K562 (cell line): ENCODE data around the gene MGA. TPM values are rescaled to one million over a fixed set of nuclear protein-coding genes. Genes with fewer than 3 reads are reported as not detected.

Experiments used
- ARID2 ChIP-seq: fragments of 450-650 bp; IDR thresholded peaks from 2 replicates; pipeline ENCODE4 v1.6.1; 2017; ENCODE audit warnings: antibody characterized with exemption, mild to moderate bottlenecking
- BCL6 ChIP-seq: fragments of 250-450 bp; sonication (Bioruptor Pico); IDR thresholded peaks from 2 replicates; pipeline ENCODE4 v1.4.0; 2020
- CHD2 ChIP-seq: IDR thresholded peaks from 2 replicates; pipeline ENCODE4 v1.6.1; 2011; ENCODE audit warnings: low read depth, low read length
- EP400 ChIP-seq: fragments of 450-650 bp; IDR thresholded peaks from 2 replicates; pipeline ENCODE4 v1.6.1; 2017; ENCODE audit warnings: antibody characterized with exemption, mild to moderate bottlenecking, moderate library complexity
- GTF2E2 ChIP-seq: fragments of 200-800 bp; sonication (Bioruptor generic); IDR thresholded peaks from 2 replicates; pipeline ENCODE4 v1.6.1; 2016; ENCODE audit warnings: missing genetic modification characterization, missing compliant biosample characterization
- GTF3C2 ChIP-seq: IDR thresholded peaks from 3 replicates; pipeline ENCODE4 v1.6.1; 2011; ENCODE audit warnings: borderline replicate concordance, mild to moderate bottlenecking, moderate library complexity; ENCODE audit not compliant: insufficient read length; ENCODE audit errors: extremely low read depth
- HNRNPK ChIP-seq: fragments of 200-400 bp; formaldehyde crosslinking; IDR thresholded peaks from one replicate; pipeline ENCODE4 v1.6.1; 2018; ENCODE audit warnings: mild to moderate bottlenecking, low read depth, low read length; ENCODE audit not compliant: poor library complexity, severe bottlenecking
- JUNB ChIP-seq: fragments of 450-650 bp; formaldehyde crosslinking; conservative IDR thresholded peaks from 2 replicates; pipeline ENCODE4 v1.4.0; 2020; ENCODE audit warnings: mild to moderate bottlenecking
- LEF1 ChIP-seq: fragments of 450-650 bp; IDR thresholded peaks from 2 replicates; pipeline ENCODE4 v1.6.1; 2016; ENCODE audit warnings: mild to moderate bottlenecking
- MAFG ChIP-seq: fragments of 450-650 bp; conservative IDR thresholded peaks from 2 replicates; pipeline ENCODE4 v1.6.1; 2016; ENCODE audit warnings: missing genetic modification characterization, missing compliant biosample characterization
- MBD2 ChIP-seq: sonication (generic); IDR thresholded peaks from 2 replicates; pipeline ENCODE4 v1.6.1; 2016; ENCODE audit warnings: low read depth, borderline replicate concordance
- MECOM ChIP-seq: fragments of 250-450 bp; sonication (Bioruptor Pico); IDR thresholded peaks from 2 replicates; pipeline ENCODE4 v1.8.0; 2022; ENCODE audit warnings: inconsistent platforms
- MYBL2 ChIP-seq, 2 experiments: fragments of 450-650 bp in 1 of 2; sonication (generic) in 1 of 2; formaldehyde crosslinking in 1 of 2; IDR thresholded peaks; 2 replicates each; pipeline versions ENCODE4 v1.6.1 to v1.8.1; 2017 to 2022; ENCODE audit warnings: borderline replicate concordance in 1 of 2, inconsistent platforms in 1 of 2, low read depth in 1 of 2, mild to moderate bottlenecking in 1 of 2, missing genetic modification reagents in 1 of 2, moderate library complexity in 1 of 2
- NCOR1 ChIP-seq: fragments of 450-650 bp; IDR thresholded peaks from 2 replicates; pipeline ENCODE4 v1.6.1; 2016; ENCODE audit warnings: mild to moderate bottlenecking, moderate library complexity
- PYGO2 ChIP-seq: fragments of 450-650 bp; IDR thresholded peaks from 2 replicates; pipeline ENCODE4 v1.6.1; 2016; ENCODE audit warnings: mild to moderate bottlenecking, missing genetic modification characterization, moderate library complexity, missing compliant biosample characterization
- RBBP5 ChIP-seq: fragments of 200-600 bp; sonication (generic); IDR thresholded peaks from 2 replicates; pipeline ENCODE4 v1.6.1; 2012; ENCODE audit warnings: borderline replicate concordance, mild to moderate bottlenecking, low read length, control low read depth, inconsistent platforms; ENCODE audit not compliant: insufficient read depth, poor library complexity, severe bottlenecking
- RBFOX2 ChIP-seq: fragments of 200-400 bp; formaldehyde crosslinking; IDR thresholded peaks from 2 replicates; pipeline ENCODE4 v1.6.1; 2017; ENCODE audit warnings: low read depth, mild to moderate bottlenecking, low read length, moderate library complexity
- SOX6 ChIP-seq: fragments of 450-650 bp; IDR thresholded peaks from 2 replicates; pipeline ENCODE4 v1.6.1; 2014; ENCODE audit warnings: mild to moderate bottlenecking
- STAT5A ChIP-seq: IDR thresholded peaks from 2 replicates; pipeline ENCODE4 v1.6.1; 2012; ENCODE audit warnings: low read length, inconsistent platforms, borderline replicate concordance
- THRAP3 ChIP-seq: fragments of 450-650 bp; IDR thresholded peaks from 2 replicates; pipeline ENCODE4 v1.6.1; 2016; ENCODE audit warnings: mild to moderate bottlenecking, inconsistent platforms, borderline replicate concordance
- TRIM24 ChIP-seq, 2 experiments: fragments of 450-650 bp; IDR thresholded peaks; 2 replicates each; pipeline ENCODE4 v1.6.1; 2016
- TRIM28 ChIP-seq: fragments of 450-650 bp; IDR thresholded peaks from 2 replicates; pipeline ENCODE4 v1.6.1; 2017
- ZNF347 ChIP-seq: fragments of 450-650 bp; formaldehyde crosslinking; IDR thresholded peaks from 2 replicates; pipeline ENCODE4 v1.4.0; 2020; ENCODE audit warnings: low read depth, mild to moderate bottlenecking, moderate library complexity
- ZNF584 ChIP-seq: fragments of 200-800 bp; sonication (Bioruptor generic); IDR thresholded peaks from 2 replicates; pipeline ENCODE4 v1.6.1; 2016; ENCODE audit warnings: low read depth, mild to moderate bottlenecking, missing genetic modification characterization, missing compliant biosample characterization
- ZNF695 ChIP-seq: fragments of 450-650 bp; formaldehyde crosslinking; IDR thresholded peaks from 2 replicates; pipeline ENCODE4 v1.4.0; 2020; ENCODE audit warnings: mild to moderate bottlenecking, moderate library complexity
- polyA plus RNA-seq, 8 experiments: library from polyadenylated mRNA; depleted of rRNA in 4 of 8; stranded (reverse) in 5 of 8; unstranded in 3 of 8; fragments of >200 nt; fragmentation: Nextera tagmentation in 2 of 8; fragmentation: Illumina TruSeq in 1 of 8; extraction: Ambion mirVana in 2 of 8; extraction: Trizol in 1 of 8; gene quantifications; 2 replicates each; pipeline versions ENCODE4 v1.2.1 to v1.2.3, GENCODE V29; 2011 to 2014; ENCODE audit warnings: inconsistent platforms in 1 of 8, missing spikeins in 1 of 8
- total RNA-seq, 7 experiments: library from RNA; depleted of rRNA in 6 of 7; stranded (reverse); fragments of >200 nt in 6 of 7; fragmentation: Illumina TruSeq in 2 of 7; extraction: Trizol in 2 of 7; gene quantifications; 2 replicates each; pipeline versions ENCODE4 v1.2.1 to v1.2.3, GENCODE V29; 2011 to 2021; ENCODE audit warnings: low replicate concordance in 1 of 7
- TF ChIP-seq, protein P1 (sequence below): fragments of 450-650 bp; IDR thresholded peaks from 2 replicates; pipeline ENCODE4 v1.7.0; 2016; ENCODE audit warnings: borderline replicate concordance

MGA gene
- total and polyA plus RNA-seq, 9 of the 15 experiments (the other 6 are each of a cell fraction or from before 2014, with no cell fraction given): 4.7 to 56.1 (median 21.1) TPM

DNA sequence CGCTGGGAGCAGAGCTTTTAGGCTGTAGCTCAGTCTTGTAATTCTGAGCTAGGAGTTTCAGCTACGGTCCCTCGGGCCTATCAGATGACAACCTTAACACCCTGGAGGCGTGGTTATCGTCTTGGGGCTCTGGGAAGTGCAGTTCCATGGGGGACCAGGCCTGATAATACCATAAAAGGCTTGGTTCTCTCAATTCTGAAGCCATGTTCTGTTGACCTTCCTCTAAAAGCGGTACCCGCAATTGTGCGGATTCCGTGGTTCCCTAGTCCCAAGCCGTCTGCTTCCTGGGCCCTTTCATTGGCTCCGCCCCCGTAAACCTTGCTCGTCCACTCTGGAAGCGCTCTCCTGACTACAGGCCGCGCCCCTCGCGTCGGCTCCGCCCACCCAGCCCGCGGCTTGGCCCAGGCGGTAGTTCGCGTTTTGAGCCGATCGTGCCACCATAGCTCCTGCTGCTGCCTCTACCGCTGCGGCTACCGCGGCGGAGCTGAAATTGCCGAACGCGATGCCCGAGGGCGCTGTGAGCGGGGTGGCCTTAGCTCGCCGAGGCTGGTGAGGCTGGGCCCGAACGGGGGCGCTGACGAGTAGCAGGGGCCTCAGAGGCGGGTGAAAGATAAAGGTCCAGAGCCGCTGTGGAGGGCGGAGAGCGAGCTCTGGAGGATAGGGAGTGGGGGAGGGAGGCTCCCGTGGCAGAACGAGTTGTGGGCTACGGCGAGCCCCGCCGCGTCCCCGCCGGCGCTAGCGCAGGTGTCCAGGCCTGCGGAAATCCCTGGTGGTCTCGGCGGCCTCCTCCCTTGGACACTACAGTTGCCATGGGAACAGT, 114.1 kb downstream of the MGA start, which contains the start of gene MAPKBP1 (continued):
- 0 out of 2 replicates have a peak, but pooled peaks have one; percentile 61 for TF ChIP-seq GTF2E2 (tag)
- no peak; the same call in 1 of the 2 replicates for TF ChIP-seq ZNF584 (CRISPR knock-in tag)
- peak; percentile 88 for TF ChIP-seq RBBP5
- TF ChIP-seq MAFG (tag): no peak
- TF ChIP-seq EP400: peak; percentile 65
- TF ChIP-seq BCL6 (CRISPR knock-in tag): no peak
- no peak for TF ChIP-seq ZNF347 (CRISPR knock-in tag)
- no peak for TF ChIP-seq GTF3C2
- TF ChIP-seq RBFOX2: peak; percentile 87
- peak; percentile 38; the same call in 1 of the 2 replicates for TF ChIP-seq CHD2
- TF ChIP-seq TRIM24 (IDR thresholded peaks at IDR 0.05): peak in 1 of 2 experiments; percentile 62; a peak in 1 of 4 replicates
- no peak for TF ChIP-seq TRIM28
- TF ChIP-seq MECOM: no peak
- 0 out of 2 replicates have a peak, but pooled peaks have one; percentile 25 for TF ChIP-seq LEF1
- TF ChIP-seq PYGO2 (tag): no peak
- no peak for TF ChIP-seq ZNF695 (CRISPR knock-in tag)
- TF ChIP-seq ARID2: peak; percentile 58
- no peak for TF ChIP-seq HNRNPK
- no peak for TF ChIP-seq STAT5A
- no peak for TF ChIP-seq MBD2
- TF ChIP-seq, protein P1, sequence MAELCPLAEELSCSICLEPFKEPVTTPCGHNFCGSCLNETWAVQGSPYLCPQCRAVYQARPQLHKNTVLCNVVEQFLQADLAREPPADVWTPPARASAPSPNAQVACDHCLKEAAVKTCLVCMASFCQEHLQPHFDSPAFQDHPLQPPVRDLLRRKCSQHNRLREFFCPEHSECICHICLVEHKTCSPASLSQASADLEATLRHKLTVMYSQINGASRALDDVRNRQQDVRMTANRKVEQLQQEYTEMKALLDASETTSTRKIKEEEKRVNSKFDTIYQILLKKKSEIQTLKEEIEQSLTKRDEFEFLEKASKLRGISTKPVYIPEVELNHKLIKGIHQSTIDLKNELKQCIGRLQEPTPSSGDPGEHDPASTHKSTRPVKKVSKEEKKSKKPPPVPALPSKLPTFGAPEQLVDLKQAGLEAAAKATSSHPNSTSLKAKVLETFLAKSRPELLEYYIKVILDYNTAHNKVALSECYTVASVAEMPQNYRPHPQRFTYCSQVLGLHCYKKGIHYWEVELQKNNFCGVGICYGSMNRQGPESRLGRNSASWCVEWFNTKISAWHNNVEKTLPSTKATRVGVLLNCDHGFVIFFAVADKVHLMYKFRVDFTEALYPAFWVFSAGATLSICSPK: no peak
- peak; percentile 64; the same call in 1 of the 2 replicates for TF ChIP-seq SOX6
- no peak for TF ChIP-seq JUNB (CRISPR knock-in tag)
- TF ChIP-seq NCOR1: no peak; the same call in 1 of the 2 replicates
- no peak for TF ChIP-seq THRAP3
- no peak for TF ChIP-seq MYBL2 (IDR thresholded peaks at IDR 0.05; ENCODE audit: low read depth)
- TF ChIP-seq MYBL2 (CRISPR knock-in tag; IDR thresholded peaks at IDR 0.05; ENCODE audit: borderline replicate concordance): no peak
